ENCODE measurements around the gene KRT81. TPM values are rescaled to one million over a fixed set of nuclear protein-coding genes. Genes with fewer than 3 reads are reported as not detected.

Gene KRT81
- total RNA-seq, 4 donors from 2014 or later, result not detected

DNA sequence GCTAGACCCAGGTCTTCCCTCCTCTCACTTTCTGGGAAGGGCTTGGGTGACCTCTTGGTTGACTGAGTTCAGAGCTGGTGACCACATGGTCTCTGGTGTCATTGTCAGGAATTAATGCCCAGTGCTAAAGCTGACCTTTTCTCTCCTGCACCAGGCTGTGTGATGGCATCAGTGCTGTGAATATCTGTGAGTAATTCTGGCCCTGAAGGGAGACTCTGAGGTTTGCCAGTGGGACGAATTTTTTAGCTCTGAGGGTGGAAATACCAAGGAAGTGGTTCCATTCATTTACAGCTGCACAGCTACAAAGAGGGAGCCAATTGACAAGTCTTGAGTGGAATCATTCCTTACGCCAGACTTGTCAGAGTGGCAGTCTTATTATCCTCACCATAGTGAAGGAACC, 23.1 kb downstream of the KRT81 start:
- peaks cover 0 to 15% (median 0%) of the 10 kb centered on the region in 4 donors for H3K27me3 ChIP-seq
- H3K9me3 ChIP-seq, result no peaks in the 10 kb centered on the region
- DNase-seq, result no peak
- H3K4me1 ChIP-seq, result no peaks in the 10 kb centered on the region
- H3K4me3 ChIP-seq, result no peak overlapping the region
- WGBS, 2 donors, result 62 to 68% methylated on average over 2 of the region's 2 CpGs
- H3K27ac ChIP-seq, result no peak overlapping the region
- intact Hi-C loops (cut with DNase I), result no loop called here
- H3K36me3 ChIP-seq, result no peaks in the 10 kb centered on the region
- no peak for TF ChIP-seq POLR2A (IDR thresholded peaks at IDR 0.05)
- TF ChIP-seq CTCF (IDR thresholded peaks at IDR 0.05), result no peak

DNA sequence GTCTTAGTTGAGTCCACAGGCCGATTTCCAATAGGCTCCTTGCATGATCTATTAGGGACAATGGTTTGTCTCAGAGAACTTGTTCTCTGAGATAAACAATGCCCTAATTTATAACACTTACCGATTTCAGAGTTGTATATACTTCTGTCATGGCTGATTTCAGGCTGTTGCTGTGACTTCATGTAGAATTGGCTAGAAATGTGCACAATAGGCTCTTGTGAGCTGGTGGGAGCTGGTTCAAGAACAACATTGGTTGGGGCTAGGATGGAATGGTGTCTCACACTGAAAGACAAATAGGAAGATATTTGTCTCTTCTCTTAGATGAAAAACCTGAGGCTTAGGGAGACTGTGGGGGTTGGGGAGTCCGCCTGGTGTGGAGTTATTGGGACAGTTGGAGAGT, 23.6 kb downstream of the KRT81 start:
- DNase-seq, result no peak
- H3K9me3 ChIP-seq, result no peaks in the 10 kb centered on the region
- intact Hi-C loops (cut with DNase I), result no loop called here
- no peak overlapping the region for H3K27ac ChIP-seq
- no peak for TF ChIP-seq CTCF (IDR thresholded peaks at IDR 0.05)
- no peak for TF ChIP-seq POLR2A (IDR thresholded peaks at IDR 0.05)
- 65 to 85% methylated on average over 3 of the region's 3 CpGs for WGBS, 2 donors
- no peak overlapping the region for H3K4me3 ChIP-seq
- no peaks in the 10 kb centered on the region for H3K4me1 ChIP-seq
- H3K27me3 ChIP-seq, result peaks cover 0 to 21% (median 0%) of the 10 kb centered on the region in 4 donors
- no peaks in the 10 kb centered on the region for H3K36me3 ChIP-seq

DNA sequence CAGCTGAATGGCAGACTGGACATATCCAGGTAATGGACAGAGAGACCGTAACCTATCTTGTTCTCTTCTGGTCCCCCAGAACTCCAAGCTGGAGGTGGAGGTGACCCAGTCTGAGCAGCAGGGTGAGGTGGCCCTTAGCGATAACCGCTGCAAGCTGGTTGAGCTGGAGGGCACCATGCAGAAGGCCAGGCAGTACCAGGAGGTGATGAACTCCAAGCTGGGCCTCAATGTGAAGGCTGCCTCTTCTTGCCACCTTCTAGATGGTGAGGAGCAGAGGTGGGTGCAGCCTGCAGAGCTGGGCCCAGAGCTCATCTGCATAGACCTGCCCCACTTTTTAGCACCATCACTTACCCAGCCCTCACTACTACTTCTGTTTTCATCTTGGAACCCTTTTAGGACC, 24.1 kb downstream of the KRT81 start:
- peaks cover 0 to 23% (median 0%) of the 10 kb centered on the region in 4 donors for H3K27me3 ChIP-seq
- DNase-seq, result no peak
- intact Hi-C loops (cut with DNase I), result no loop called here
- H3K27ac ChIP-seq, result no peak overlapping the region
- no peaks in the 10 kb centered on the region for H3K4me1 ChIP-seq
- no peaks in the 10 kb centered on the region for H3K36me3 ChIP-seq
- H3K4me3 ChIP-seq, result no peak overlapping the region
- TF ChIP-seq POLR2A (IDR thresholded peaks at IDR 0.05) (no peak), CTCF (IDR thresholded peaks at IDR 0.05) (no peak)
- no CpG with 5 or more reads among the region's 3 CpGs for WGBS, 2 donors
- no peaks in the 10 kb centered on the region for H3K9me3 ChIP-seq

DNA sequence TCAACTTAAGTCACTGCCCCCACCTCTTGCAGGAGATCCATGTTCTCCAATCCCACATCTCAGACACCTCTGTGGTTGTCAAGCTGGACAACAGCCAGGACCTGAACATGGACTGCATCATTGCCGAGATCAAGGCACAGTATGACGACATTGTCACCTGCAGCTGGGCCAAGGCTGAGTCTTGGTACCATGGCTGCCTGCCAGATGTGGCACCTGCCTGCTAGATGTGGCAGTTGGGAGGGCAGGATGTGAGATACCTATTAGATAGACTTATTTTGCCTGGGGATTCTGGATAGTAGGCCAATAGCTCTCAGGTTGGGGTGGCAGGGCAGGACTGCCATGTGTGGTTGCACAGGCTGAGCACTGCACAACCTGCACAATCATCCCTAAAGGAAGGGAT, 24.8 kb downstream of the KRT81 start:
- H3K4me1 ChIP-seq, result no peaks in the 10 kb centered on the region
- H3K27ac ChIP-seq, result no peak overlapping the region
- no peak overlapping the region for H3K4me3 ChIP-seq
- no peaks in the 10 kb centered on the region for H3K36me3 ChIP-seq
- DNase-seq, result no peak
- 83% methylated on average over 1 of the region's 2 CpGs; no CpG with 5 or more reads in 1 of the 2 donors for WGBS, 2 donors
- peaks cover 0 to 30% (median 0%) of the 10 kb centered on the region in 4 donors for H3K27me3 ChIP-seq
- H3K9me3 ChIP-seq, result no peaks in the 10 kb centered on the region
- TF ChIP-seq POLR2A (IDR thresholded peaks at IDR 0.05), result no peak
- TF ChIP-seq CTCF (IDR thresholded peaks at IDR 0.05), result no peak
- intact Hi-C loops (cut with DNase I), result no loop called here

DNA sequence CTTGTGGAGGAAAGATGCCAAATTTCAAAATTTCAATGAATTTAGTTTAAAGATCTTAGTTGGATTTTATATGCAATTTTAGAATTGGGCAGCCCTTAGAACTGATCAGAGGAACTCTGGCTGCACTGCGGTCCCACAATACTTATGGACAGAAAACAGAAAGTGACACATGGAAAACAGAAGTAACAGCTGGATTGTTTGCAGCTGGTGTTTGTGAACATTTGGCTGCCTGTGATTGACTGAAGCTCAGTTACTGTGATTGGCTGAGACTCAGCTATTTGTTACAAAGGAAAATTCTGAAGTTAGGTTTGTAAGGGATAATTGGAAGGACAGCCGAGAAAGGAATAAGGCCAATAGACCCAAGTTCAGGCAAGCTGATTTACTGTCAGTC, 26.9 kb downstream of the KRT81 start:
- TF ChIP-seq CTCF (IDR thresholded peaks at IDR 0.05) (no peak), POLR2A (IDR thresholded peaks at IDR 0.05) (no peak)

More for the DNA sequence above, 26.9 kb downstream of the KRT81 start:
- Histone ChIP-seq H3K36me3 (no peaks in the 10 kb centered on the region), H3K4me3 (no peak overlapping the region), H3K9me3 (no peaks in the 10 kb centered on the region), H3K27ac (no peak overlapping the region), H3K27me3 (peaks cover 0 to 28% (median 2%) of the 10 kb centered on the region in 4 donors), H3K4me1 (no peaks in the 10 kb centered on the region)
- DNase-seq, result no peak
- WGBS, 2 donors, result 74 to 76% methylated on average over 2 of the region's 2 CpGs
- intact Hi-C loops (cut with DNase I), result no loop called here
